GM19043 (cell line): ENCODE data around the gene HEBP2.
A peak's percentile ranks its signal among the peaks of the same experiment; 100 is the strongest.
"Not testable (repeated sequence)": the region's sequence is repeated elsewhere in the genome, so short reads cannot be mapped to it uniquely, and the experiment has no call there.

Source experiments
- ATAC-seq: cut with Tn5 transposase; IDR thresholded peaks from one replicate; pipeline ENCODE4 v1.9.1; 2021; ENCODE audit warnings: low read depth; ENCODE audit not compliant: unreplicated experiment

HEBP2 gene, protein sequence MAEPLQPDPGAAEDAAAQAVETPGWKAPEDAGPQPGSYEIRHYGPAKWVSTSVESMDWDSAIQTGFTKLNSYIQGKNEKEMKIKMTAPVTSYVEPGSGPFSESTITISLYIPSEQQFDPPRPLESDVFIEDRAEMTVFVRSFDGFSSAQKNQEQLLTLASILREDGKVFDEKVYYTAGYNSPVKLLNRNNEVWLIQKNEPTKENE

GRCh38 chr6:138403801-138404665 lies at the start of gene HEBP2:
HEBP2 (plus strand) TSS chr6:138404223; CDS start chr6:138404496, 273 bp downstream.
- peak; percentile 90 for ATAC-seq

- no peak for ATAC-seq
Measured at GRCh38 chr6:138357928-138358327, 46.1 kb upstream of the HEBP2 start.

- ATAC-seq, result not testable (repeated sequence)
Measured at GRCh38 chr6:138368684-138369083, 35.3 kb upstream of the HEBP2 start.

- no peak for ATAC-seq
Measured at GRCh38 chr6:138370631-138371451, 33.2 kb upstream of the HEBP2 start.

GRCh38 chr6:138371452-138371711 lies 32.6 kb upstream of the HEBP2 start:
- ATAC-seq, result no peak

DNA sequence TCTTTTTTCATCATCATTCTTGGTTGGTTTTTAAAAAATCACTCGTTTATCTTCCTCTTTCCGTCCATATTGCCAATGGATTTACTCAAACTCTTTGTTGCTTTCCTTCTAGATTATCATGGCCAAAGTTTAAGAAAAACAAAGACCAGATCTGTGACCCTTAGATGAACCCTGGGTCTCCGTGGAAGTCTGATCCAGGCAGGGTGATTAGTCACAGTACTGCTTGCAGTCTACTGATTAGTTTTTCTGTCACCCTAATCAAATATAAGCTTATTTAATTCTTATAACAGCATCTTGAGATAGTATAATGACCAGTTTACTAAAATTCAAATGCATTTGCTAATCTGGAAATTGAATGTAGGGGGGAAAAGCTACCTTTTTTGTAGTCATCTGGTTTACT lies 32.3 kb upstream of the HEBP2 start:
- no peak for ATAC-seq

- no peak for ATAC-seq
Measured at GRCh38 chr6:138372711-138373463, 31.1 kb upstream of the HEBP2 start.

DNA sequence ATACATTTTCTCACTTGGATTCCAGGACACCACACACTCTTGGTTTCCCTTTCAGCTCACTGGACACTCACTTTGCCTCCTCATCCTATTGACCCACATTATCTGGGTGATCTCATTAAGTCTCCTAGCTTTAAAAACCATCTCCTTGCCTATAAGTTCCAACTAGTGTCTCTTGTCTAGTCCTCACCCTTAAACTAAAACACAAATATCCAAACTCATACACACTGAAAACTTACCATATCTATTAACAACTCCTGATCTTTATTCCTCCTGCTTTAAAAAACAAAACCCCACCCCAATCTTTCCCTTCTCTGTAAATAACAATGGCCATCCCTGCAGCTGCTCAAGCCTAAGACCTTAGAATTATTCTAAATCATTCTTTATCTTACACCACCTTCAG lies 29.8 kb upstream of the HEBP2 start:
- no peak for ATAC-seq

DNA sequence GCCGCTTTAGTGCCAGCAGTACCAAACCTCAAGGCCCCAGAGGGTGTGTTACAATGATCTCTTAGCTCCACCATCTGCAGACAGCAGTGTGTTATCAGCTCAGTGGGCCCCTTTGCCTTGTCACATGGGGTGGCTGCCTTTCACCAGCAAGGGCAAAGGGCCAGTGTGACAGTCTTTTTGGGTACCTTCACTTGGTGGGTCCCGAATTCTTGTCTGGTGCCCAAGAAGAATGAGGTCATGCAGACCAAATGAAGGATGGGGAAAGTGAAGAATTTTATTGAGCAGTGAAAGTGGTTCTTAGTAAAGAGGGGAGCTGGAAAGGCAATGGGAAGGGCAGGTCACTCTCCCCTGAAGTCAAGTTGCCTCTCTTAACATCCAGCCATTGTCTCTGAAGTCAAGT lies 29.2 kb upstream of the HEBP2 start:
- no peak for ATAC-seq

DNA sequence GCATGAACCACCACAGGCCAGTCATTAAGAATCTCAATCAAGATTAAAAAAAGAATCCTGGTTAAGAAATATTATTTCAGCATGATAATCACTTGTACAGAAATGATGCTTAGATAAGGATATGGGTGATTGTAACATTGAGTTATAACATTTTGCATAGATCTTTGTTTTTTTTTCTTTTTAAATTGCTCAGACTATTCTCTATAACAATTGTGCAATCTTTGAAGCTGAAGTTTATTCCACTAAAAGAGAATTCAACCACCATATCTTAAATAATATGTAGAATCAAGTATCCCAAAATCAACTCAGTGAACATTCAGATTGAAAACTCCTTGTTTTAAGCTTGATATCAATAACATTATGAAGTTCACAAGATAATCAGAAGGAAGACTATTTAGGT lies 27.0 kb upstream of the HEBP2 start:
- ATAC-seq, result no peak

GRCh38 chr6:138377844-138378243 lies 26.2 kb upstream of the HEBP2 start, which contains the start of gene SMIM28:
SMIM28 (plus strand) TSS chr6:138377905; CDS start chr6:138378073, 168 bp downstream.
- no peak for ATAC-seq

- no peak for ATAC-seq
Measured at GRCh38 chr6:138378463-138378862, 25.6 kb upstream of the HEBP2 start.

DNA sequence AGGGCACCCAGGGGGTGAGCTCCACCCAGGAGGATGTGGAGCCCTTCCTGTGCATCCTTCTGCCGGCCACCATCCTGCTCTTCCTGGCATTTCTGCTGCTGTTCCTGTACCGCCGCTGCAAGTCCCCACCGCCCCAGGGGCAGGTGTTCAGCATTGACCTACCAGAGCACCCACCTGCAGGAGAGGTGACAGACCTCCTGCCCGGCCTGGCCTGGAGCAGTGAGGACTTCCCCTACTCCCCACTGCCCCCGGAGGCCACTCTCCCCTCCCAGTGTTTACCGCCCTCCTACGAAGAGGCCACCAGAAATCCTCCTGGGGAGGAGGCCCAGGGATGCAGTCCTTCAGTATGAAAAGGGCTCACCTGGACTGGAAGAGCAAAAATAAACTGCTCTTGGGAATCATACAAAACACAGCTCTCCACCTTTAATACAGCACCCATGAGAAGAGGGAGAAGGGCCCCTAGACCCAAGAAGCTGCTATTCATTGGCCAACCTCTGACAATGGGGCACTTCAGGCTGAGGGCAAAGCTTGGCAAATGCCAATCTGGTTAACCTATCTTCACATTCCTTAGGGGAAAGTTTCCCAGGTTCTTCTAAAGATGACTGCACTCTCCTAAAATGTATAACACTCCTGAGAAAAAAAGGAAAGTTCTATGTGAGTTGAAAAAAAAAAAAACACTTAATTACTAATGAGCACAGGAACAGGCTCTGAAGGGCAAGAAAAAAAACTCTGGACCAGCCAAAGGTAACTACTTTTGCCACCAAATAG lies 21.3 kb upstream of the HEBP2 start:
- ATAC-seq, result no peak

DNA sequence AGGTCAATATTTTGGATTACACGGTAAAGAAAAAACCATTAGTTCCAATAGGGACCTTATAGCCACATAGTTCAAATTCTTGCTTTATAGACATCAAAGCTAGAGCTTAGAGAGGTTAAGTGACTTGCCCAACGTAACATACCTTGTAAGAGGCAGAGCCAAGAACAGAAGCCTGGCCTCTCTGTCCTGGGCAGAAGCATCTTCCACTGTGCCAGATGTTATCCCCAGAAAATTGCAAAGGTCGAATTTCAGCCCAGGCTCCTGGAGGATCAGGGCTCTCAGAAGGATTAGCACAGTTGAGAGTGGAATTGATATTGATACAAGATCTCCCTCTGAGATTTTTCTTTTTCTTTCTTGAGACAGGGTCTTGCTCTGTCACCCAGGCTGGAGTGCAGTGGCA lies 20.2 kb upstream of the HEBP2 start:
- no peak for ATAC-seq

GRCh38 chr6:138386897-138387296 lies 17.1 kb upstream of the HEBP2 start:
- ATAC-seq, result no peak

DNA sequence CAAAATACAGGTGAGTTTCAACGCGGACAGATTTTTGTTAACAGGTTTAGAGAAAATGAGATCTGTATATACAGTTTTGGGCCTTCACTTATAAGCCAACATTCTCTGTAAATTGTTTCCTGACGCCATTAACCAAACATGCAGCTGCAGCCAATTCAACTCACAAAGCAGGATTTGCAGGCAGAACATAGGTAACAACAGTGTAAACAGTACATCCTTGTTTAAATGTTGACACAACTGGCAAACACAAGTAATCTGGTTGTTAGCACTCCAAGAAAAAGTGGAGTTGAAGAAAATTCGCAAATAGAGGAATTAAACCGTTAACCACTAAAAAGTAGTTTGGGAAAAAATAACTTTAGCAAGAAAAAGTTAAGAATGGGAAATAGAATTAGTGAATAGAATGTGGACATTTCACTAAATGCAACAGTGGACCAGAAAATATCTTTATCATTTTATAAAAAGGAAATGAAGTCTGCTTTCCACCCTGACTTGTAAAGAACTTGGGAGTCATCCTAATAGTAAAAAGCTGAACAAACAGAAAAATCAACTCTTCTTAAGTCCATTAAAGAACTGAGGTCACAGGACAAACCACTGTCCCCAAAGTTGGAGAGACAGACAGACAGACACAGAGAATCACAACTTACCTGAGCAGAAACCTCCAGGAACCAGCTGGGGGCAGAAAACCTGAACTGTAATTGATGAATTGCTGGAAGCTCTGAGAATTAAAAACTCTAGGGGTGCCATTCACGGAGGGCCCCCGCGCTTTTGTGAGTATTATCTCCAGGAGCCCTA lies 16.2 kb upstream of the HEBP2 start:
- no peak for ATAC-seq

DNA sequence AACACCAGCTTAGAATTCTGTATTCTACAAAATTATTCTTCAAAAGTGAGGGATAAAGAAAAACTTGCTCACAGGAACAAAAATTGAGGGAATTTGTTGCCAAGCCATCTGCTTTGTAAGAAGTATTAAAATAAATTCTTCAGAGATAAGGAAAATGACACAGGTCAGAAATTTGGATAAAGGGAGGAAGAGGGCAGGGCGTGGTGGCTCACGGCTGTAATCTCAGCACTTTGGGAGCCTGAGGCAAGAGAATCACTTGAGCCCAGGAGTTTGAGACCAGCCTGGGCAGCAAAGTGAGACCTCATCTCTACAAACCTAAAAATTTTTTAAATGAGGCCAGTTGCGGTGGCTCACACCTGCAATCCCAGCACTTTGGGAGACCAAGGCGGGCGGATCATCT lies 14.5 kb upstream of the HEBP2 start:
- ATAC-seq, result no peak

GRCh38 chr6:138393871-138394783 lies 9.9 kb upstream of the HEBP2 start:
- ATAC-seq, result no peak
